Loucy (cell line): ENCODE data around the gene HBM.

Experiments
- EZH2phosphoT487 ChIP-seq: fragments of 200-600 bp; IDR thresholded peaks from 2 replicates; pipeline ENCODE4 v1.6.1; 2018; ENCODE audit warnings: antibody characterized with exemption, mild to moderate bottlenecking, moderate library complexity, borderline replicate concordance
- TF ChIP-seq, protein P1 (sequence below): fragments of 200-600 bp; sonication (generic); conservative IDR thresholded peaks from 2 replicates; pipeline ENCODE4 v1.5.1; 2014; ENCODE audit warnings: mild to moderate bottlenecking, antibody characterized with exemption, low read length

GRCh38 chr16:200388-200787 lies 34.6 kb downstream of the HBM start:
- TF ChIP-seq, protein P1, sequence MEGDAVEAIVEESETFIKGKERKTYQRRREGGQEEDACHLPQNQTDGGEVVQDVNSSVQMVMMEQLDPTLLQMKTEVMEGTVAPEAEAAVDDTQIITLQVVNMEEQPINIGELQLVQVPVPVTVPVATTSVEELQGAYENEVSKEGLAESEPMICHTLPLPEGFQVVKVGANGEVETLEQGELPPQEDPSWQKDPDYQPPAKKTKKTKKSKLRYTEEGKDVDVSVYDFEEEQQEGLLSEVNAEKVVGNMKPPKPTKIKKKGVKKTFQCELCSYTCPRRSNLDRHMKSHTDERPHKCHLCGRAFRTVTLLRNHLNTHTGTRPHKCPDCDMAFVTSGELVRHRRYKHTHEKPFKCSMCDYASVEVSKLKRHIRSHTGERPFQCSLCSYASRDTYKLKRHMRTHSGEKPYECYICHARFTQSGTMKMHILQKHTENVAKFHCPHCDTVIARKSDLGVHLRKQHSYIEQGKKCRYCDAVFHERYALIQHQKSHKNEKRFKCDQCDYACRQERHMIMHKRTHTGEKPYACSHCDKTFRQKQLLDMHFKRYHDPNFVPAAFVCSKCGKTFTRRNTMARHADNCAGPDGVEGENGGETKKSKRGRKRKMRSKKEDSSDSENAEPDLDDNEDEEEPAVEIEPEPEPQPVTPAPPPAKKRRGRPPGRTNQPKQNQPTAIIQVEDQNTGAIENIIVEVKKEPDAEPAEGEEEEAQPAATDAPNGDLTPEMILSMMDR = no peak
- no peak for TF ChIP-seq EZH2phosphoT487
